H7 (cell line): ENCODE measurements around the gene RAB34. TPM values are rescaled to one million over a fixed set of nuclear protein-coding genes. Genes with fewer than 3 reads are reported as not detected.
"Not testable (repeated sequence)": the region's sequence is repeated elsewhere in the genome, so short reads cannot be mapped to it uniquely, and the experiment has no call there.

Source experiments
- DNase-seq: peaks from one replicate; pipeline ENCODE4 v3.0.0; 2012
- H3K27me3 ChIP-seq: 2 replicates; pipeline ENCODE4 v1.6.0; 2011; ENCODE audit warnings: mild to moderate bottlenecking, low read length; ENCODE audit not compliant: control insufficient read depth, insufficient read depth
- H3K36me3 ChIP-seq: replicated peaks from 2 replicates; pipeline ENCODE4 v1.5.1; 2011; ENCODE audit warnings: low read length; ENCODE audit not compliant: control insufficient read depth, insufficient read depth
- H3K4me3 ChIP-seq: 2 replicates; pipeline ENCODE4 v1.5.1; 2011; ENCODE audit warnings: low read depth, mild to moderate bottlenecking, control low read depth, low read length, moderate library complexity; ENCODE audit not compliant: insufficient read depth
- total RNA-seq: library from RNA; depleted of rRNA; stranded (reverse); fragments of >200 nt; shearing (Covaris generic); gene quantifications from 2 replicates; pipeline ENCODE4 v1.2.3, GENCODE V29; 2014

Gene RAB34
- total RNA-seq, 1 experiment from 2014 or later, result 284 TPM

DNA sequence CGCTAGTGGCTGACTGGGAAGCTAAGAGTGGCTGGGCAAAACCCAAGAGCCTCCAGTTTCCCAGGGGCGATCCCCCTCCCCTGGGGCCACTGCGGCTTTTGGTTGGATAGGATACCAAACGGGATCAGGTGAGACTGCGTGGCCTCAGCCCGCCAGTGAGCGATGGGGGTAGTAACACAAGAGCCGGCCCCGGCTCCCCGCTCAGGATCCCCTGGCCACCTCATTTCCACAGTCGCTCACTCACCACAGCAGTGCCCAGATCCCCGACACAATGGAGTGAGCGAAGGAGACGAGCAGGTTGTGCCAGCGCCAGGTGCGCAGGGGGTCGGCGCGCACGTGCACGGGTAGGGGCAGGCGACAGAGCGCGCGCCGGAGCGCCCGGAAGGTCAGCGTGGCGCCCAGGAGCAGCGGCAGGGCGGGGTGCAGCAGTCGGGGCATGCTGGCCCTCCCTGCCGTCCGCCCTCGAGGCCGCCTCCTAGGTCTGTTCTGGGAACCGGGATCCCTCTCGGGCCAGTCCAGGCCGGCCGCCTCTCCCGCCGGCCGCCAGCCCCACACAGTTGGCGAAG is 8.1 kb upstream of the RAB34 start:
- H3K27me3 ChIP-seq, result no peaks in the 10 kb centered on the region
- peaks cover 34% of the 10 kb centered on the region for H3K36me3 ChIP-seq
- no peak for DNase-seq
- peak overlapping the region; percentile 82 for H3K4me3 ChIP-seq

DNA sequence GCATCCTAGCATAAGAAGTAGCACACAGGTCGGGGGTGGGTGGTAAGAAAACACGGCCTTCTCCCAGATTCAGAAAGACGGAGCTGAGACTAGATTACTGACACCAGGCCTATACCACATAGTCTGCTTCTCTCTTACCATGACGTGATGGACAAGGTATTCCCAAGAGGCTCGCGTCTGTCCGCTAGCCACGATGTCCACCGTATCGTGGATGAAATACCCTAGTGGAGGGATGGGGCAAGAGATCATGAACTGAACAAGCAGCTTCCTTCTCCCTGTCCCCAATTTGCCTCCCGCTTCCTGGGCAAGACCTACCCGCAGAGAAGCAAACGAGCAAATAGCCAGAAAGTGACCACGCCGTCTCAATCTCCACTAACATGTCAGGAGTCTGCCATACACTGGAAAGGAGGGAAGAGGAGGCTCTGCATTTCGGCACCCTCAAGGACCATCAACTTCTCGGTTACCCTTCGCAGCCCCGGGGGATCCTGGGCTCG is 7.5 kb upstream of the RAB34 start:
- Histone ChIP-seq H3K36me3 (peaks cover 34% of the 10 kb centered on the region), H3K4me3 (peak overlapping the region; percentile 82), H3K27me3 (no peaks in the 10 kb centered on the region)
- DNase-seq, result peak; percentile 54

DNA sequence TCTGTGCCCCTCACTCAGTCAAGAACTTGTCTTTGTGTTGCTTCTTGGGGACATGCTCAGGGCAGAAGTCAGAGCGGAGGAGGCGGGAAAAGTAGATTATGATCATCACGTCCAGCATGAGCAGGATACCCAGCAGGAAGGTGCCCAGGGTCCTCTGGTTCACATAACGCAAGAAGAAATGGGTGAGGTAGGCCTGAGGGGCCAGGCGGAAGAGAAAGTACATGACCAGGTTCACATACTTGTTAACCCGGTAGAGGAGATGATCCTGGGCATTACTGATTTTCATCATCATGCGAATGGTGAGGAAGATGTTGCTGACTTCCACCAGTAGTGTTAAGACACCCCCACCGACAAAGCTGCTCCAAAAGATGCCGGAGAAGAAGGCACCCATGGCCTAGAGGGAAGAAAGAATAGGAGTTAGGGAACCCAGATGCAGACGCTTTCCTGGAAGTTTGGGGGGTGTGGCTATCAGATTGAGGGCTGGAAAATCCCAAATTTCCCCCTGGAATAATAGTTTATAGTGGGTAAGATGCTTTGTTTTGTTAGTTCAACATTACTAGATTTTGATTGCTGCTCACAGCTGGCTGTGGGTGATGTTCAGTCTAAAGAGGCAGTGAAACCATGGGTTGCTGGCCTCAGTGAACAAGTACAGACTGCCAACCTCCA is 7.0 kb upstream of the RAB34 start:
- Histone ChIP-seq H3K36me3 (peaks cover 34% of the 10 kb centered on the region), H3K4me3 (peak overlapping the region; percentile 82), H3K27me3 (no peaks in the 10 kb centered on the region)
- DNase-seq, result no peak

DNA sequence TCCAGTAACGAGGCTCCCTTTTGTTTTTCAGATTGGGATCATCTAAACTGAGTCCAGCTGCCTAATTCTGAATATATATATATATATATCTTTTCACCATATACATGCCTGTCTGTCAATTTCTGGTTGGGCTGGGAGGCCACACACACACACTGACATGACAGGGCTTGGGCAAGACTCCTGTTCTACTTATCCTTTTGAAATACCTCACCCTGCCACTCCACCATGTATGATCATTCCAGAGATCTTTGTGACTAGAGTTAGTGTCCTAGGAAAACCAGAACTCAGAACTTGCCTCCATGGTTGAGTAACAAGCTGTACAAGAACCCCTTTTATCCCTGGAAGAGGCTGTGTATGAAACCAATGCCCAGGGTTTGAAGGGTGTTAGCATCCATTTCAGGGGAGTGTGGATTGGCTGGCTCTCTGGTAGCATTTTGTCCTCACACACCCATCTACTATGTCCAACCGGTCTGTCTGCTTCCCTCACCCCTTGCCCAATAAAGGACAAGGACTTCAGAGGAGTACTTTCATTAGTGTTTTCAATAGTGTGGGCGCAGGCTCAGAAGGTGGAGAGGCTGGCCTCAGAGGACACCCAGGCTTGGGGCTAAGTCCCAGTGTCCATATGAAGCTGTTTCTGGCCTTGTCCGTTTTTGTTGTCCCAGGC is 6.3 kb upstream of the RAB34 start:
- DNase-seq, H3K27me3 ChIP-seq, H3K4me3 ChIP-seq: not testable (repeated sequence)
- peaks cover 34% of the 10 kb centered on the region for H3K36me3 ChIP-seq

DNA sequence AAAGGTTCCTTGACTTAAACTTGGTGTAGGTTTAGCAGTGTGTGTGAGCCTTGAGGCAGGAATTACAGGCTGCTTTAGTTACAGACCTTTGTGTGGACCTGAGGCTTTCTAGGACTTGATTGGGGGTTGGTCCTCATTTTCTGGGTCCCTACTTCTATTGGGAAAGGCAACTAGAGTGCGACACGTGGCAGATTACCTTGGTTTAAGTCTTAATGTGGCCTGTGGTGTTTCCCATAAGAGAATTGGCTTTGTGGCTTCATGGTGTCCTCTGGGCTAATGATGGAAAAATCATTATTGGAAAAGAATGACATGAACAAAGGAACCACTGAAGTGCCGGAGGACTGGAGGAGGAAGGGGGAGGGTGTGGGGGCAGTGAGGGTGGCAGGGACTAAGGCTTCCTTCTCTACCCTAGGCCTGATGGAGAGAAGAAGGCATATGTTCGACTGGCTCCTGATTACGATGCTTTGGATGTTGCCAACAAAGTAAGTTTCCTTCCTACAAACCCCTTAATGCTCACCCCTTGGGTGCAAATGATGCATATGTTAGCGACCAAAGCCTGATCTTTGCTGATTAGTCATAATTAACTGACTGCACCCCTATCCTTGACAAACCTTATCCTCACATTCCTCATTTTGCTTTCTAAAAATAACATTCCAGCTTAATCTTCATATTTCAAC is 5.6 kb upstream of the RAB34 start:
- peaks cover 34% of the 10 kb centered on the region for H3K36me3 ChIP-seq
- DNase-seq, result no peak
- no peak overlapping the region for H3K4me3 ChIP-seq
- H3K27me3 ChIP-seq, result no peaks in the 10 kb centered on the region

DNA sequence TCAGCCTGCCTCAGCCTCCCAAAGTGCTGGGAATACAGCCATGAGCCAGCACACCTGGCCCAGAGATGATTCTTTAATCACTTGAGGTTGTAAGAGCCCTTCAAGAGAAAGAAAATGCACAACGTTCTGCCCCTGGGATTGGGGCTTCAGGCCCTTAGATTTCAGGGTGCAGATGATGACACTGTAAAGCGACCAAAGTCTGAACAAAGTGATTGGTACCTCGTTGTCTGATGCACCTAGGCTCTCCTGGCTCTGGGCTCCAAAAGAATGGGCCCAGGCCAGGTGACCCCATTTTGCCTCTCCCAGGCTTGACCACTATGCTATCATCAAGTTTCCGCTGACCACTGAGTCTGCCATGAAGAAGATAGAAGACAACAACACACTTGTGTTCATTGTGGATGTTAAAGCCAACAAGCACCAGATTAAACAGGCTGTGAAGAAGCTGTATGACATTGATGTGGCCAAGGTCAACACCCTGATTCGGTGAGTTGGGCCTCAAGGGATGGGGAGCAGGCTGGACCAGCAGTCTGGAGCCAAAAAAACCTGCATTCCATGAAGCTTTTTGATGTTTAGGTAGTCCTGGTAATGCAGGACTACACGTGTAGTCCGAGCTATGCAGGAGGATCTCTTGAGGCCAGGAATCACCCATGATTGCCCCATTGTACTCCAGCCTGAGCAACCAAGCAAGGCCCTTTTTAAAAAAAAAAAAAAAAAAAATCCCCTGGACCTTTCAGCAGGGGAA is 4.9 kb upstream of the RAB34 start:
- Histone ChIP-seq H3K36me3 (peaks cover 34% of the 10 kb centered on the region), H3K27me3 (no peaks in the 10 kb centered on the region), H3K4me3 (no peak overlapping the region)
- no peak for DNase-seq

DNA sequence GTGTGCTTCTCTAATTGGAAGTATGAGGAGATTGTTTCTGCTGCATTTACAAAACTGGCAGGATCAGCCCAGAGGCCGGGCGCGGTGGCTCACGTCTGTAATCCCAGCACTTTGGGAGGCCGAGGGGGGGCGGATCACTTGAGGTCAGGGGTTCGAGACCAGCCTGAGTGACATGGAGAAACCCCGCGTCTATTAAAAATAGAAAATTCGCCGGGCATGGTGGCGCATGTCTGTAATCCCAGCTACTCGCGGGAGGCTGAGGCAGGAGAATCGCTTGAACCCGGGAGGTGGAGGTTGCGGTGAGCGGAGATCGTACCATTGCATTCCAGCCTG is 3.3 kb upstream of the RAB34 start:
- Histone ChIP-seq H3K36me3 (peaks cover 34% of the 10 kb centered on the region), H3K4me3 (peak overlapping the region; percentile 94)
- not testable (repeated sequence) for H3K27me3 ChIP-seq, DNase-seq

DNA sequence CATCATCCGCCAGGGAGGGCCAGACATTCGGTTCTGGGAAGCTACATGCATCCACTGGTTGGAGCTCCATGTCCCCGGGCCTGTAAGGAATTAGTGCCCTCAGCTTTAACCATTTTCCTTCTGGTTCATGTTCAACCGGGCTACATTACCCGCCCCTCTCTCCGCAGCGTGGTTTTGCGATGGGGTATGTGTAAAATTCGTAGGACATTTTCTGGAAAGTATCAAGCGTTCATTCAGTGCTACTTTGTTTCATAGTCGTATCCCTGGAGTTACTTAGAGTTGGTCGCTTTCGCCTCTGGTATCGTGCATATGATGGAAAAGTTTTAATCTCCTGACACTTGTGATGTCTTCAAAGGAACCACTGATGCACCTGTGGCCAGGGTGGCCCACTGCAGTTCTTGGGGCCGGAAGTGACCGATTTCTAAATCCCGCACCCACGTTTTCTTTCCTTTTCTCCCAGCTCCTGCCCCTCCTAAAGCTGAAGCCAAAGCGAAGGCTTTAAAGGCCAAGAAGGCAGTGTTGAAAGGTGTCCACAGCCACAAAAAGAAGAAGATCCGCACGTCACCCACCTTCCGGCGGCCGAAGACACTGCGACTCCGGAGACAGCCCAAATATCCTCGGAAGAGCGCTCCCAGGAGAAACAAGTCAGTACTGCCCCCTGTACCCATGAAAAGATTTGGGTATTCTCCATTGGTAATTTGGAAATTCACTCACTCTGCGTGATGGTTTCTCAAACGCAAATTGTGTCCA is 2.8 kb upstream of the RAB34 start:
- no peaks in the 10 kb centered on the region for H3K27me3 ChIP-seq
- H3K4me3 ChIP-seq, result peak overlapping the region; percentile 94
- no peak for DNase-seq
- H3K36me3 ChIP-seq, result peaks cover 37% of the 10 kb centered on the region

DNA sequence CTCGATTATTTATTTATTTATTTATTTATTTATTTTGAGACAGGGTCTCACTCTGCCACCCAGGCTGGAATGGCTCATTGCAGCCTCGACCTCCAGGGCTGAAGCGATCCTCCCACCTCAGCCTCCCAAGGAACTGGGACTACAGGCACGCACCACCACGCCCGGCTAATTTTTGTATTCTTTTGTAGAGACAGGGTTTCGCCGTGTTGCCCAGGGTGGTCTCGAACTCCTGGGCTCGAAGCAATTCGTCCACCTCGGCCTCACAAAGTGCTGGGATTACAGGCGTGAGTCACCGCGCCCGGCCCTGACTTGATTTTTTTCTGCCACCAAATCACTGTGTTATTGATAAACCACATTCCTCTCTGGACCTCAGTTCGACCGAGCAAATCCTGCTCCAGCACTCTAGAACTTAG is 1.4 kb upstream of the RAB34 start:
- H3K36me3 ChIP-seq, result peaks cover 43% of the 10 kb centered on the region
- H3K27me3 ChIP-seq, result no peaks in the 10 kb centered on the region
- DNase-seq, result no peak
- peak overlapping the region; percentile 42 for H3K4me3 ChIP-seq

DNA sequence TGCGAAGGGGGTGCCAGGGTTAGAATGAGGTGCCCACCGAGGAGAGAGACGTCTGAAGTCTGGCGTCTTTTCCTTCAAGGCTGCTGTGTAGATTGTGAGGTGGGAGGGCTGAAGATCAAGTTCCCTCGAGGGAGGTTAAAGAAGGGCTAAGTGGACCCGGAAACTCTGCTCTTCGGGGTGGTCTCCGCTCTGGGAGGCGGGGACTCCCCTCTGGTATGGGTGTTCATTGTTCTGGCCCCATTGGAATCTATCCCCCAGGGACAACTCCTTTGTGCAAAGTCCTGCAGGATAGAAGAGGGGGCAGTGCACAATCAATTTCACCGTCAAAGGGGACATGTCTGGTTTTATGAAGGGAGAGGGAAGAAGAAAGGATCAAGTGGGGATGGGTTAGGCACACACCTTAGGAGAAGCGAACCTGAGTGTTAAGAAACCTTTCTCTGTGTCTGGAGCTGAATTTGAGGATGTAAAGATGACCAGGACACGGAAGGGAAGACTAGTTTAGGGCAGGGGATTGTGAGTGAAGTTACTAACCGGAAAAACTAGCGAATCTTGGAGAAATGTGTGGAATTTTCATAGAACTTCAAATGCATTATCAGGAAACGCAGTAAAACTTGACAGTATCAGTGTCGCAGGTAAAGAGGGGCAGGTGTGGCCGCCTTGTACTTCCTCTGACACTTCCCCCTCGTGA is 809 bp upstream of the RAB34 start:
- peak overlapping the region; percentile 87 for H3K4me3 ChIP-seq
- H3K27me3 ChIP-seq, result no peaks in the 10 kb centered on the region
- no peak for DNase-seq
- H3K36me3 ChIP-seq, result peaks cover 39% of the 10 kb centered on the region

DNA sequence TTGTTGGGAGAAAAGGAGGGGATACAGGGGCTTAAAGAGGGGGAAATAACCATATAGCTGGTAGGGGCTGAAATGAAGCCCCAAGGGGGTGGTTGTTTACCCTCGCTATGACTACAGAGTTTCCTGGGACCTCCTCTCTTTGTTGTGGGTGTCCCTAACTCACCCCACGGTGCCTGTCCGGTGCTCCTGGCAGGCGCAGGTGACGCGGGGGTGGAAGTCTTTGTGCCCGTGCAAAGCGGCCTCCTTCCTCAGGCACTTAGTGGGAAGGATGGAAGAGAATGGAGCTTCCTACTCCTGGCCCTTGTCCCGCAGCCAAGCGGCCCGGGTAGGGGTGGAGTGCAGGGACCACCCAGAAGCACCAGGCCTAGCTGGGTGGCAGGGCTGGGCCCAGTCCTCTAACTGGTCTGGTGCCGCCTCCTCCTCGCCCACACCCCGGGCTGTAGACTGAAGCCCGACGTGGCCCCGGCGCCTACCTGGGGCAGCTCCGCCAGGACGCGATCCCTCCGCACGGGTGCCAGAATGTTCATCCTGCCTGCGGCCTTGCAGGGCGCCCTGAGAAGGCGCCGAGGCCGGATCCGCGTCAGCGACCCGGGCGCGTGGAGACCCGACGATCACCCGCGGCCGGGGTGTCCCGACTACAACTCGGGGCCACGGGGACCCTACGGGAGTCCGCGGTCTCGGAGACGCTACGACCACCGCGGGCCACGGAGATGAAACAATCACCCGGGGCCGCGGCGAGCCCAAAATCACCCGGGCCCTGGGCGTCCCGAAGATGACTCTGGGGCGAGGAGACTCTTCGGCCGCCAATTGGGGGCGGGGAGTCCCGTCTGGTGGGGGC is 709 bp downstream of the RAB34 start:
- H3K27me3 ChIP-seq, result no peaks in the 10 kb centered on the region
- H3K36me3 ChIP-seq, result peaks cover 26% of the 10 kb centered on the region
- peak overlapping the region; percentile 87 for H3K4me3 ChIP-seq
- DNase-seq, result peak; percentile 77

DNA sequence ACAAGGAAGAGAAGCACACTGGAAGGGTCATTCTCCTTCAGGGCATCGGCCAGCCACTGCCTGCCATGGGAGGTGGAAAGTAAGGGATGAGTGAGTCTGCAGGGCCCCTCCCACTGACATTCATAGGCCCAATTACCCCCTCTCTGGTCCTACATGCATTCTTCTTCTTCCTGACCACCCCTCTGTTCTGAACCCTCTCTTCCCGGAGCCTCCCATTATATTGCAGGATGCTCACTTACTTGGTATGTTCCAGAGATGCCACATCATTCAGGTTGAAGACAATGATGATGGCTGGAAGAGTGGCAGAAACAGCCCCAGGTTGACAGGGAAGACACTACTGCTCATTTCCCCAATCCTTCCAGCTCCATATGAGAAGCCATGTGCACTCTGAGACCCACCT is 2.5 kb downstream of the RAB34 start:
- peaks cover 16% of the 10 kb centered on the region for H3K36me3 ChIP-seq

DNA sequence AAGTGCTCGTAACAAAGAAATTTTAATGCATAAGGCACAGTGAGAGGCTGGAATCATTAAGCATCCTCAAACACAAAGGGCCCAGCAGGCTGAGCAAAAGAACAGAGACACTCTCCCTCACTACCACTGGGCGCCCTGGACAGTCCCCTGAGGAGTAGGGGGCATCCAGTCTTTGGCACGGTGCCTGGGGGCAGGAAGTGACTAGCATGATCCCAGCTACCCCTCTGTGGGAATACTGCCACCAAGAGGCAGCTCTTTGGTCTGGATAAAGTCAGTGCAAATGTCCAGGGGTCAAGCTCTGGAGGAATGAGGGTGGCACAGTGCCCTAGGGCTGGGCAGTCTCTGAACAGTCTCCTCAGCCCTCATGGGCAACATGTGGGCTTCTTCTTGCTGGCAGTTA is 3.4 kb downstream of the RAB34 start:
- Histone ChIP-seq H3K27me3 (no peaks in the 10 kb centered on the region), H3K4me3 (no peak overlapping the region), H3K36me3 (peaks cover 16% of the 10 kb centered on the region)
- no peak for DNase-seq

More for the DNA sequence above, 2.5 kb downstream of the RAB34 start:
- H3K27me3 ChIP-seq, result no peaks in the 10 kb centered on the region
- H3K4me3 ChIP-seq, result no peak overlapping the region
- DNase-seq, result no peak
